NCI-H748 treated with DMSO at 0.1 percent for 48 hours (cell line): ENCODE measurements around the gene GALNT17.
A peak's percentile ranks its signal among the peaks of the same experiment; 100 is the strongest.
"Not testable (repeated sequence)": the region's sequence is repeated elsewhere in the genome, so short reads cannot be mapped to it uniquely, and the experiment has no call there.

Source experiments
- DNase-seq: peaks from one replicate; lab custom pipeline; 2025; lab: John Stamatoyannopoulos, UW

The GALNT17 gene

GRCh38 chr7:71236230-71237105 lies 104.5 kb downstream of the GALNT17 start:
- DNase-seq: peak; percentile 1

DNA sequence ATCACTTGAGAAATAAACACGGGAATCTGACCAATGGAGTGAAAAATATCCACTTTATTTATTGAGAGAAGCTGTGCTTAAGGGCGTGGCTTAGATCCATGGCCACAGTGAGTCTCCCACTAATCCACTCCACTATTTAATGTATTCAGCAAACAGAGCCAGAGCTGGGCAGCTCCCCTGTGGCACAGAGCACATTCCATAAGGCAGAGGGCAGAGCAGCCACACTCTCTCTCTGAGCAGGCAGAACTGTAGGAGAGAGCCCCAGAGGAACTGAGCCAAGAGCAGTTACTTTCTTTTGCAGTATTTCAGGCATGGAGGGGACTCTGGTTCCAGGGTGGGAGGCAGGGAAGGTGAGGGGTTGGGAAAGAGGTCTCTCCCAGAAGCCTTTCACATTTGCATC lies 106.0 kb downstream of the GALNT17 start:
- no peak for DNase-seq

- DNase-seq: no peak
These were observed 106.8 kb downstream of the GALNT17 start for GRCh38 chr7:71238581-71239295.

- DNase-seq: no peak
These were observed 107.8 kb downstream of the GALNT17 start for GRCh38 chr7:71239586-71240268.

- DNase-seq: no peak
These were observed 111.9 kb downstream of the GALNT17 start for GRCh38 chr7:71243736-71244410.

DNA sequence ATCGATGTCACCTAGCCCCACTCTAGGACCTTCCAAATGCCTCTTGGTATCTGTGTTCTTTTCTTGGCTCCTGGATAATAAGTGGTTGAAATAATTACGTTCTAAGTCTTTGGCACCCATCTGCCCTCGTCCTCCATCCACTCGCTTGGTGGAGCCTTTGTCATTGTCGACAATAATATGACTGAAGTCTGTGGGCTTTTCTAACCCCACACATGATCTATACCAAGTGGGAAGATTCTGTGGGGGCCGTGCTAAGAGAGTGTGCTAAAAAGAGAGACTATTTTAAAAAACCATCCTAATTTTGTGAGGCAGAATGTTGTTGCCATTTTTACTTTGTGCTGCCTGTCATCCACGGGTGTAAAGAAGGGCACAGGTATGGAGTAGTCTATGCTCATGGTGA lies 113.1 kb downstream of the GALNT17 start:
- no peak for DNase-seq

- DNase-seq: no peak
These were observed 119.8 kb downstream of the GALNT17 start for GRCh38 chr7:71251706-71252105.

DNA sequence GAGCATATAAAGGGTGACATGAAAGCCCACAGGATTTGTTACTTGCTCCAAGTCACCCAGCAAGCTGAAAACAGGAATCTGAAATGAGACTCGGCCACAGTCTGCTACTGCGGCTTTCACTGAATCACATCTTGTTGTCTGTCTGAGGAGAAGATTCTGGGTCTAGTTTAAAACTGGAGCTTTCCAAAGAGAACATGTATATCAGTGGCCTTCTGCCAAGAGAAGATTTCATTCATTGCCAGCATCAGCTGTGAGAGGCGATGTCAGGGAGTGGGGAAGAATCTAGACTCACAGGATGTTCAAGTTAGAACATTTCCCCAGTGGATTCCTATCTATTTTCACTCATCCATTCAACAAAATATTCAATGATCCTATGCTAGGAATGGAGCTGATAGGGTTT lies 122.8 kb downstream of the GALNT17 start:
- no peak for DNase-seq

GRCh38 chr7:71255537-71256178 lies 123.7 kb downstream of the GALNT17 start:
- DNase-seq: no peak

DNA sequence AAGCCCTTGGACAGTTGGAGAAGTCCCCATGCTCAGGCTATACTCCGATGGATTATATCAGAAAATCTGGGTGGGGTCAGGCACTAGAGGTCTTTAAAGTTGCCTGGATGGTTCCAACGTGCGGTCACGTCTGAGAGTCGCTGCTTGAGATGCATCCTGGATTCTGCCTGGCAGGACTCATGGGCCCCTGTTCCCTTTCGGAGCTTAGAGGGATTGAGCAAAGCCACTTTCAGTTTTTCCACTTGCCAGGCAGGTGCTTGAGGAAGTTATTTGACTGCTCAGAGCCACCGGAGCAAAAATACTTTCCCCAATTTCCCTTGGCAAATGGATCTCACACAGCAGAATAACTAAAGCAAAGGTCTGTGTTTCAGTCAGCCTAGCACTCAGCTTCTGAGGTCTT lies 129.1 kb downstream of the GALNT17 start:
- DNase-seq: no peak

- not testable (repeated sequence) for DNase-seq
These were observed 130.9 kb downstream of the GALNT17 start for GRCh38 chr7:71262834-71263233.

- no peak for DNase-seq
These were observed 132.1 kb downstream of the GALNT17 start for GRCh38 chr7:71264005-71264404.

- DNase-seq: no peak
These were observed 135.0 kb downstream of the GALNT17 start for GRCh38 chr7:71266912-71267311.

DNA sequence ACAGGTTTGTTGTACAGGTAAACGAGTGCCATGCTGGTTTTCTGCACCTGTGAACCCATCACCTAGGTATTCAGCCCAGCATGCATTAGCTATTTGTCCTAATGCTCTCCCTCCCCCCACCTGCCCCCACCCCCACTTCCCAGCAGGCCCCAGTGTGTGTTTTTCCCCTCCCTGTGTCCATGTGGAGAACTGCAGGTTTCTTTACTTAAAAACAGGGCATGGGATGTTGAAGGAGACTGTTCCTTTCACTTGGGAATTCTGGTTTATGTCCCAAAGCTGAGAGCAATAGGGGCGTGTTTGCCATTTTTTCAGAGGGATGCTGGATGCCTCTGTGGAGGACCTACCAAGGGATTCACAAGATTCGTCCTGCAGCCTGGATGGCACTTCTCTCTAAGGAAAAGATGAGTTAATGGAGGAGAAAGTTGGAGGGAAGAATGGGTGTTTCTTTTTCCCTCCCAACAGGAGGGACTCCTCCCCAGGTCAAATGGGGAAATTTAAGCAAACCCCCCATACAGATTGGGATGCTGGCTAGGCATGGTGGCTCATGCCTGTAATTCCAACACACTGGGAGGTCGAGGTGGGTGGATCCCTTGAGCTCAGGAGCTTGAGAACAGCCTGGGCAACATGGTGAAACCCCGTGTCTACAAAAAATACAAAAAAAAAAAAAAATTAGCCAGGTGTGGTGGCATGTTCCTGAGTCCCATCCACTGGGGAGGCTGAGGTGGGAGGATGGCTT lies 136.0 kb downstream of the GALNT17 start:
- no peak for DNase-seq

GRCh38 chr7:71270558-71270957 lies 138.6 kb downstream of the GALNT17 start:
- DNase-seq: no peak

GRCh38 chr7:71271203-71271602 lies 139.3 kb downstream of the GALNT17 start:
- no peak for DNase-seq

DNA sequence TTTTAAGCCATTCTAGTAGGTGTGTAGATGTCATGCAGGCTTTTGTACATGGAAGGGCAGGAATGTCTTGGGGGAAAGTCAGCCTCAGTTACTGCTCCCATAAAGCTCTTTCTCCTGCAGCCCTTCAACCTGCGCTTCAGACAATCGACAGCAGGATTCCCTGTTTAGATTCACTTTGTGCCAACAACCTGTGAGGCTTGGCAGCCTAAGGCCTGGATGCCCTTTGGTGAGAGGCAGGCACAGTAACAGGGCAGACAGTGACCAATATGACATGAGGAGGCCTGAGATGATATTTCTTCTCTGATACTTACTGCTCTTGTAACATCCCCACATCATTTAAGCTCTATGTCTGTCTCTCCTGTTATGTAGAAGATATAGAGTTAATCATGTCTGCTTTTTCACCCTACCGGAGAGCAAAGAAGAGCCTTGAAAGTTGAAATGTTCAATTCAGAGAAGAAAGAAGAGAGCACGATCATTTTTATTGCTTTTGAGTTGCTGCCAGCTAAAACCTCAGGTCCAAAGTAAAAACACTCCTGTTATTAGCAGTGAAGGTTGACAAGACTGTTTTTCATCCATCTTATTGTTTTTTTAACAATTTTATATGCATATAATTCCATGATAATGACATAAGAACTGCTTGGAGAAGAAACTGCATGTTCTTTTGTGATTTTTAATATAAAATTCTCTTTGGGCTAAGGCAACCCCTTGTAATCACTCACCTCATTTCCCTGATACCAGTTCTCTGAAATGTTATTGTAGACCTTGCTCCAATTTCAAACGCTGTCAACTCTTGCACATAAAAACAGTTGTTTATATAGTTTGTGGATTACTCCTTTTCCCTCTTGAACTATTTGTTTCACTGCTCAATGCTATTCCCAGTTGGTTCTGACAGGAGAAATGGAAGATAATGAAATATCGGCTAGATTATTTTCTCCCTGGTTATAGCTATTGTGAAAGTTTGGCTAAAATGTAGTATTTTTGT lies 140.9 kb downstream of the GALNT17 start:
- DNase-seq: no peak

- DNase-seq: no peak
These were observed 146.3 kb downstream of the GALNT17 start for GRCh38 chr7:71278257-71278656.

GRCh38 chr7:71281261-71281660 lies 149.3 kb downstream of the GALNT17 start:
- no peak for DNase-seq

DNA sequence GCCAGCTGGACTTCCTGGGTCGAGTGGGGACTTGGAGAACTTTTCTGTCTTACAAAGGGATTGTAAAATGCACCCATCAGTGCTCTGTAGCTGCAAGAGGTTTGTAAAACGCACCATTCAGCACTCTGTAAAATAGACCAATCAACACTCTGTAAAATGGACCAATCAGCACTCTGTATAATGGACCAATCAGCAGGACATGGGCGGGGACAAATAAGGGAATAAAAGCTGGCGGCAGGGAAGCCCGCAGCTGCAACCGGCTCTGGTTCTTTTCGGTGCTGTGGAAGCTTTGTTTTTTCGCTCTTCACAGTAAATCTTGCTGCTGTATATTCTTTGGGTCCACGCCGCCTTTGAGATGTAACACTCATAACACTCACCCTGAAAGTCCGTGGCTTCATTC lies 151.9 kb downstream of the GALNT17 start:
- DNase-seq: no peak
